ENCODE data around the gene LSM11. TPM values are rescaled to one million over a fixed set of nuclear protein-coding genes. Genes with fewer than 3 reads are reported as not detected.

Gene LSM11
- total RNA-seq, 1 donor from 2014 or later, result 3.0 TPM

- TF ChIP-seq, protein P1, sequence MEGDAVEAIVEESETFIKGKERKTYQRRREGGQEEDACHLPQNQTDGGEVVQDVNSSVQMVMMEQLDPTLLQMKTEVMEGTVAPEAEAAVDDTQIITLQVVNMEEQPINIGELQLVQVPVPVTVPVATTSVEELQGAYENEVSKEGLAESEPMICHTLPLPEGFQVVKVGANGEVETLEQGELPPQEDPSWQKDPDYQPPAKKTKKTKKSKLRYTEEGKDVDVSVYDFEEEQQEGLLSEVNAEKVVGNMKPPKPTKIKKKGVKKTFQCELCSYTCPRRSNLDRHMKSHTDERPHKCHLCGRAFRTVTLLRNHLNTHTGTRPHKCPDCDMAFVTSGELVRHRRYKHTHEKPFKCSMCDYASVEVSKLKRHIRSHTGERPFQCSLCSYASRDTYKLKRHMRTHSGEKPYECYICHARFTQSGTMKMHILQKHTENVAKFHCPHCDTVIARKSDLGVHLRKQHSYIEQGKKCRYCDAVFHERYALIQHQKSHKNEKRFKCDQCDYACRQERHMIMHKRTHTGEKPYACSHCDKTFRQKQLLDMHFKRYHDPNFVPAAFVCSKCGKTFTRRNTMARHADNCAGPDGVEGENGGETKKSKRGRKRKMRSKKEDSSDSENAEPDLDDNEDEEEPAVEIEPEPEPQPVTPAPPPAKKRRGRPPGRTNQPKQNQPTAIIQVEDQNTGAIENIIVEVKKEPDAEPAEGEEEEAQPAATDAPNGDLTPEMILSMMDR (conservative IDR thresholded peaks at IDR 0.05; ENCODE audit: low read depth, low read length), result no peak
- no peak for DNase-seq (ENCODE audit: low read depth)
- H3K4me3 ChIP-seq (ENCODE audit: low read depth, low read length), result no peak overlapping the region
These were observed 59.2 kb downstream of the LSM11 start for GRCh38 chr5:157802736-157803135.

- TF ChIP-seq, protein P1 (conservative IDR thresholded peaks at IDR 0.05; ENCODE audit: low read depth, low read length), result no peak
- no peak for DNase-seq (ENCODE audit: low read depth)
- no peak overlapping the region for H3K4me3 ChIP-seq (ENCODE audit: low read depth, low read length)
These were observed 64.5 kb downstream of the LSM11 start for GRCh38 chr5:157808043-157808442.

Other genes with a start within 250 kb of the LSM11 start
- gene ADAM19, start 167.9 kb upstream of the LSM11 start, total RNA-seq, result 19.3 and 45.8 TPM in 2 replicates
- 0.23 TPM in 1 of 2 replicates, not detected in the other for gene SOX30, start 91.3 kb upstream of the LSM11 start, total RNA-seq
- gene C5orf52, start 72.2 kb upstream of the LSM11 start, total RNA-seq, result not detected in 2 replicates
- gene THG1L, start 12.3 kb upstream of the LSM11 start, total RNA-seq, result 10.7 and 19.3 TPM in 2 replicates
- 39.2 and 55.1 TPM in 2 replicates for gene CLINT1, start 115.4 kb downstream of the LSM11 start, total RNA-seq

Measured in epithelial cell of proximal tubule (primary cell).